WTC11 (cell line): ENCODE data around the gene CHST5. TPM values are rescaled to one million over a fixed set of nuclear protein-coding genes. Genes with fewer than 3 reads are reported as not detected.

Source experiments
- ATAC-seq: fragments of 200-7000 bp; cut with Tn5 transposase; 2 replicates; pipeline ENCODE4 v1.10.0; 2021; ENCODE audit warnings: mild to moderate bottlenecking, moderate library complexity
- Bru-seq: library from RNA; stranded (reverse); fragments of 400-500 nt; gene quantifications from one replicate; lab custom pipeline; 2021; lab: Mats Ljungman, UMichigan
- CTCF ChIA-PET: fragments of 300-600 bp; sonication (Branson Sonifier 250); formaldehyde crosslinking; loops from one replicate; lab custom pipeline; 2021; ENCODE audit warnings: antibody characterized with exemption; lab: Charles Lee
- POLR2A ChIA-PET: fragments of 350-600 bp; sonication (Branson Sonifier 250); formaldehyde crosslinking; loops from one replicate; lab custom pipeline; 2021; ENCODE audit warnings: antibody characterized with exemption; lab: Charles Lee
- DNase-seq: peaks from one replicate; pipeline ENCODE4 v3.0.0; 2021; ENCODE audit warnings: low spot score
- H3K27ac Mint-ChIP-seq: 2 replicates; pipeline ENCODE4 v1.8.0; 2021; ENCODE audit warnings: mixed read lengths
- H3K27me3 Mint-ChIP-seq: 2 replicates; pipeline ENCODE4 v1.8.0; 2021; ENCODE audit warnings: low read depth, mild to moderate bottlenecking, moderate library complexity, mixed read lengths
- H3K36me3 Mint-ChIP-seq: 2 replicates; pipeline ENCODE4 v1.8.0; 2021; ENCODE audit warnings: mixed read lengths
- H3K4me1 Mint-ChIP-seq: 2 replicates; pipeline ENCODE4 v1.8.0; 2022; ENCODE audit warnings: mixed read lengths
- H3K4me3 Mint-ChIP-seq: 2 replicates; pipeline ENCODE4 v1.8.0; 2021; ENCODE audit warnings: mild to moderate bottlenecking, moderate library complexity, mixed read lengths
- H3K9me3 Mint-ChIP-seq: 2 replicates; pipeline ENCODE4 v1.8.0; 2021; ENCODE audit warnings: mixed read lengths
- CBFB ChIP-seq: sonication (generic); formaldehyde crosslinking; IDR thresholded peaks from 2 replicates; pipeline ENCODE4 v1.8.1; 2022; ENCODE audit warnings: mild to moderate bottlenecking, low read depth, missing genetic modification reagents
- HMGA2 ChIP-seq: fragments of 250-450 bp; sonication (Bioruptor Pico); IDR thresholded peaks from 2 replicates; pipeline ENCODE4 v1.4.0; 2021; ENCODE audit warnings: mild to moderate bottlenecking, moderate library complexity
- MLX ChIP-seq: sonication (generic); formaldehyde crosslinking; IDR thresholded peaks from 2 replicates; pipeline ENCODE4 v1.8.1; 2023; ENCODE audit warnings: mild to moderate bottlenecking, missing genetic modification reagents, moderate library complexity
- NR1H2 ChIP-seq: sonication (generic); formaldehyde crosslinking; IDR thresholded peaks from 2 replicates; pipeline ENCODE4 v1.9.0; 2021; ENCODE audit warnings: mild to moderate bottlenecking, moderate library complexity, missing genetic modification reagents
- NR3C1 ChIP-seq: sonication (generic); formaldehyde crosslinking; conservative IDR thresholded peaks from 2 replicates; pipeline ENCODE4 v1.8.1; 2023; ENCODE audit warnings: low read depth, mild to moderate bottlenecking, missing genetic modification reagents
- TCF7 ChIP-seq: sonication (generic); formaldehyde crosslinking; IDR thresholded peaks from 2 replicates; pipeline ENCODE4 v1.8.0; 2022; ENCODE audit warnings: mild to moderate bottlenecking, low read depth, missing genetic modification reagents, moderate library complexity
- TEAD1 ChIP-seq: sonication (generic); formaldehyde crosslinking; IDR thresholded peaks from 2 replicates; pipeline ENCODE4 v1.8.0; 2022; ENCODE audit warnings: mild to moderate bottlenecking, missing genetic modification reagents
- USF1 ChIP-seq: sonication (generic); formaldehyde crosslinking; IDR thresholded peaks from 2 replicates; pipeline ENCODE4 v1.8.0; 2022; ENCODE audit warnings: mild to moderate bottlenecking, missing genetic modification reagents
- ZNF317 ChIP-seq: sonication (generic); formaldehyde crosslinking; IDR thresholded peaks from 2 replicates; pipeline ENCODE4 v1.8.1; 2023; ENCODE audit warnings: low read depth, mild to moderate bottlenecking, moderate library complexity, missing genetic modification reagents, borderline replicate concordance
- ZNF671 ChIP-seq: fragments of 250-450 bp; sonication (Bioruptor Pico); IDR thresholded peaks from 2 replicates; pipeline ENCODE4 v1.8.0; 2021; ENCODE audit warnings: mild to moderate bottlenecking
- long read RNA-seq, 3 experiments: library from RNA in 1 of 3; library from capped mRNA in 1 of 3; library from polyadenylated mRNA in 1 of 3; unstranded in 2 of 3; stranded (forward) in 1 of 3; transcript quantifications; one replicate each; pipeline ENCODE4 v2.0.0, GENCODE V29; 2021
- total RNA-seq: library from RNA; stranded (reverse); gene quantifications from 3 replicates; pipeline ENCODE4 v1.2.3, GENCODE V29; 2021
- TF ChIP-seq, protein P1 (sequence below): sonication (generic); formaldehyde crosslinking; IDR thresholded peaks from 2 replicates; pipeline ENCODE4 v1.8.1; 2022; ENCODE audit warnings: low read depth, missing genetic modification reagents, borderline replicate concordance
- TF ChIP-seq, protein P2 (sequence below): sonication (generic); formaldehyde crosslinking; IDR thresholded peaks from 2 replicates; pipeline ENCODE4 v1.8.0; 2022; ENCODE audit warnings: mild to moderate bottlenecking, missing genetic modification reagents
- TF ChIP-seq, protein P3 (sequence below): sonication (generic); formaldehyde crosslinking; IDR thresholded peaks from 2 replicates; pipeline ENCODE4 v1.8.1; 2023; ENCODE audit warnings: mild to moderate bottlenecking, moderate library complexity, missing genetic modification reagents
- TF ChIP-seq, protein P4 (sequence below): fragments of 200-600 bp; IDR thresholded peaks from 2 replicates; pipeline ENCODE4 v1.8.0; 2022; ENCODE audit warnings: antibody characterized with exemption
- TF ChIP-seq, protein P5 (sequence below): sonication (generic); formaldehyde crosslinking; IDR thresholded peaks from 2 replicates; pipeline ENCODE4 v1.8.1; 2022; ENCODE audit warnings: mild to moderate bottlenecking, missing genetic modification reagents, moderate library complexity, borderline replicate concordance
- TF ChIP-seq, protein P6 (sequence below): fragments of 250-450 bp; sonication (Bioruptor Pico); IDR thresholded peaks from 2 replicates; pipeline ENCODE4 v1.9.0; 2021; ENCODE audit warnings: mild to moderate bottlenecking

CHST5 gene
- total RNA-seq (0.71 to 0.89 TPM in 2 of 3 replicates, not detected in the other), Bru-seq, nascent RNA (percentile 30 among the genes with signal in this experiment)
- long read RNA-seq, experiment 1, result 0 reads
- long read RNA-seq, experiment 2, result 0 reads
- long read RNA-seq, experiment 3, result 0 reads

- H3K4me1 Mint-ChIP-seq, result no peaks in the 10 kb centered on the region
- H3K27me3 Mint-ChIP-seq, result no peaks in the 10 kb centered on the region
- H3K4me3 Mint-ChIP-seq, result no peak within 1 kb of the TSS
- DNase-seq, result no peak
- CTCF ChIA-PET, result interaction anchor here (0.9 to 4.3 kb wide), 9 partner anchors 13 to 150 kb away, joined by 3 to 34 read pairs (median 6); partner anchors contain the start of genes CHST6 and TMEM170A
- H3K9me3 Mint-ChIP-seq, result no peaks in the 10 kb centered on the region
- TF ChIP-seq ZNF671 (no peak), TCF7 (CRISPR knock-in tag) (no peak), TEAD1 (no peak), CBFB (CRISPR knock-in tag) (no peak)
- TF ChIP-seq, protein P1, sequence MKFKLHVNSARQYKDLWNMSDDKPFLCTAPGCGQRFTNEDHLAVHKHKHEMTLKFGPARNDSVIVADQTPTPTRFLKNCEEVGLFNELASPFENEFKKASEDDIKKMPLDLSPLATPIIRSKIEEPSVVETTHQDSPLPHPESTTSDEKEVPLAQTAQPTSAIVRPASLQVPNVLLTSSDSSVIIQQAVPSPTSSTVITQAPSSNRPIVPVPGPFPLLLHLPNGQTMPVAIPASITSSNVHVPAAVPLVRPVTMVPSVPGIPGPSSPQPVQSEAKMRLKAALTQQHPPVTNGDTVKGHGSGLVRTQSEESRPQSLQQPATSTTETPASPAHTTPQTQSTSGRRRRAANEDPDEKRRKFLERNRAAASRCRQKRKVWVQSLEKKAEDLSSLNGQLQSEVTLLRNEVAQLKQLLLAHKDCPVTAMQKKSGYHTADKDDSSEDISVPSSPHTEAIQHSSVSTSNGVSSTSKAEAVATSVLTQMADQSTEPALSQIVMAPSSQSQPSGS (CRISPR knock-in tag), result no peak
- POLR2A ChIA-PET, result interaction anchor here (0.8 kb wide), 1 partner anchor 20 kb away, joined by 3 read pairs; the partner anchor contains the start of gene TMEM231
- H3K36me3 Mint-ChIP-seq, result no peaks in the 10 kb centered on the region
- no peak within 1 kb of the TSS for H3K27ac Mint-ChIP-seq
- ATAC-seq, result peak; percentile 11; the same call in 1 of the 2 replicates
Observed at GRCh38 chr16:75535901-75536300, at the start of gene CHST5. TSS of gene CHST5 (minus strand) at chr16:75536108. CDS start at chr16:75530384, 5,724 bp downstream.

GRCh38 chr16:75584108-75584507 lies 48.2 kb upstream of the CHST5 start:
- POLR2A ChIA-PET, result interaction anchor here (0.5 kb wide), 1 partner anchor 67 kb away, joined by 4 read pairs; no protein-coding TSS in a partner anchor
- Mint-ChIP-seq H3K36me3 (peaks cover 4% of the 10 kb centered on the region; the same call in 1 of the 2 replicates), H3K27ac (no peak overlapping the region), H3K9me3 (no peaks in the 10 kb centered on the region), H3K4me1 (peaks cover 4% of the 10 kb centered on the region), H3K27me3 (no peaks in the 10 kb centered on the region), H3K4me3 (no peak overlapping the region)
- CTCF ChIA-PET, result no interaction called here
- no peak for TF ChIP-seq USF1
- no peak for TF ChIP-seq ZNF671
- TF ChIP-seq, protein P2, sequence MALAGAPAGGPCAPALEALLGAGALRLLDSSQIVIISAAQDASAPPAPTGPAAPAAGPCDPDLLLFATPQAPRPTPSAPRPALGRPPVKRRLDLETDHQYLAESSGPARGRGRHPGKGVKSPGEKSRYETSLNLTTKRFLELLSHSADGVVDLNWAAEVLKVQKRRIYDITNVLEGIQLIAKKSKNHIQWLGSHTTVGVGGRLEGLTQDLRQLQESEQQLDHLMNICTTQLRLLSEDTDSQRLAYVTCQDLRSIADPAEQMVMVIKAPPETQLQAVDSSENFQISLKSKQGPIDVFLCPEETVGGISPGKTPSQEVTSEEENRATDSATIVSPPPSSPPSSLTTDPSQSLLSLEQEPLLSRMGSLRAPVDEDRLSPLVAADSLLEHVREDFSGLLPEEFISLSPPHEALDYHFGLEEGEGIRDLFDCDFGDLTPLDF (CRISPR knock-in tag), result no peak
- TF ChIP-seq, protein P3, sequence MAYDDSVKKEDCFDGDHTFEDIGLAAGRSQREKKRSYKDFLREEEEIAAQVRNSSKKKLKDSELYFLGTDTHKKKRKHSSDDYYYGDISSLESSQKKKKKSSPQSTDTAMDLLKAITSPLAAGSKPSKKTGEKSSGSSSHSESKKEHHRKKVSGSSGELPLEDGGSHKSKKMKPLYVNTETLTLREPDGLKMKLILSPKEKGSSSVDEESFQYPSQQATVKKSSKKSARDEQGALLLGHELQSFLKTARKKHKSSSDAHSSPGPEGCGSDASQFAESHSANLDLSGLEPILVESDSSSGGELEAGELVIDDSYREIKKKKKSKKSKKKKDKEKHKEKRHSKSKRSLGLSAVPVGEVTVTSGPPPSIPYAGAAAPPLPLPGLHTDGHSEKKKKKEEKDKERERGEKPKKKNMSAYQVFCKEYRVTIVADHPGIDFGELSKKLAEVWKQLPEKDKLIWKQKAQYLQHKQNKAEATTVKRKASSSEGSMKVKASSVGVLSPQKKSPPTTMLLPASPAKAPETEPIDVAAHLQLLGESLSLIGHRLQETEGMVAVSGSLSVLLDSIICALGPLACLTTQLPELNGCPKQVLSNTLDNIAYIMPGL, result no peak
- TF ChIP-seq, protein P4, sequence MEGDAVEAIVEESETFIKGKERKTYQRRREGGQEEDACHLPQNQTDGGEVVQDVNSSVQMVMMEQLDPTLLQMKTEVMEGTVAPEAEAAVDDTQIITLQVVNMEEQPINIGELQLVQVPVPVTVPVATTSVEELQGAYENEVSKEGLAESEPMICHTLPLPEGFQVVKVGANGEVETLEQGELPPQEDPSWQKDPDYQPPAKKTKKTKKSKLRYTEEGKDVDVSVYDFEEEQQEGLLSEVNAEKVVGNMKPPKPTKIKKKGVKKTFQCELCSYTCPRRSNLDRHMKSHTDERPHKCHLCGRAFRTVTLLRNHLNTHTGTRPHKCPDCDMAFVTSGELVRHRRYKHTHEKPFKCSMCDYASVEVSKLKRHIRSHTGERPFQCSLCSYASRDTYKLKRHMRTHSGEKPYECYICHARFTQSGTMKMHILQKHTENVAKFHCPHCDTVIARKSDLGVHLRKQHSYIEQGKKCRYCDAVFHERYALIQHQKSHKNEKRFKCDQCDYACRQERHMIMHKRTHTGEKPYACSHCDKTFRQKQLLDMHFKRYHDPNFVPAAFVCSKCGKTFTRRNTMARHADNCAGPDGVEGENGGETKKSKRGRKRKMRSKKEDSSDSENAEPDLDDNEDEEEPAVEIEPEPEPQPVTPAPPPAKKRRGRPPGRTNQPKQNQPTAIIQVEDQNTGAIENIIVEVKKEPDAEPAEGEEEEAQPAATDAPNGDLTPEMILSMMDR, result no peak
- TF ChIP-seq NR3C1 (CRISPR knock-in tag), result no peak
- TF ChIP-seq, protein P5, sequence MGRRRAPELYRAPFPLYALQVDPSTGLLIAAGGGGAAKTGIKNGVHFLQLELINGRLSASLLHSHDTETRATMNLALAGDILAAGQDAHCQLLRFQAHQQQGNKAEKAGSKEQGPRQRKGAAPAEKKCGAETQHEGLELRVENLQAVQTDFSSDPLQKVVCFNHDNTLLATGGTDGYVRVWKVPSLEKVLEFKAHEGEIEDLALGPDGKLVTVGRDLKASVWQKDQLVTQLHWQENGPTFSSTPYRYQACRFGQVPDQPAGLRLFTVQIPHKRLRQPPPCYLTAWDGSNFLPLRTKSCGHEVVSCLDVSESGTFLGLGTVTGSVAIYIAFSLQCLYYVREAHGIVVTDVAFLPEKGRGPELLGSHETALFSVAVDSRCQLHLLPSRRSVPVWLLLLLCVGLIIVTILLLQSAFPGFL (CRISPR knock-in tag), result no peak
- no peak for TF ChIP-seq HMGA2 (CRISPR knock-in tag)
- TF ChIP-seq MLX (CRISPR knock-in tag), result no peak
- no peak for TF ChIP-seq ZNF317
- TF ChIP-seq, protein P6, sequence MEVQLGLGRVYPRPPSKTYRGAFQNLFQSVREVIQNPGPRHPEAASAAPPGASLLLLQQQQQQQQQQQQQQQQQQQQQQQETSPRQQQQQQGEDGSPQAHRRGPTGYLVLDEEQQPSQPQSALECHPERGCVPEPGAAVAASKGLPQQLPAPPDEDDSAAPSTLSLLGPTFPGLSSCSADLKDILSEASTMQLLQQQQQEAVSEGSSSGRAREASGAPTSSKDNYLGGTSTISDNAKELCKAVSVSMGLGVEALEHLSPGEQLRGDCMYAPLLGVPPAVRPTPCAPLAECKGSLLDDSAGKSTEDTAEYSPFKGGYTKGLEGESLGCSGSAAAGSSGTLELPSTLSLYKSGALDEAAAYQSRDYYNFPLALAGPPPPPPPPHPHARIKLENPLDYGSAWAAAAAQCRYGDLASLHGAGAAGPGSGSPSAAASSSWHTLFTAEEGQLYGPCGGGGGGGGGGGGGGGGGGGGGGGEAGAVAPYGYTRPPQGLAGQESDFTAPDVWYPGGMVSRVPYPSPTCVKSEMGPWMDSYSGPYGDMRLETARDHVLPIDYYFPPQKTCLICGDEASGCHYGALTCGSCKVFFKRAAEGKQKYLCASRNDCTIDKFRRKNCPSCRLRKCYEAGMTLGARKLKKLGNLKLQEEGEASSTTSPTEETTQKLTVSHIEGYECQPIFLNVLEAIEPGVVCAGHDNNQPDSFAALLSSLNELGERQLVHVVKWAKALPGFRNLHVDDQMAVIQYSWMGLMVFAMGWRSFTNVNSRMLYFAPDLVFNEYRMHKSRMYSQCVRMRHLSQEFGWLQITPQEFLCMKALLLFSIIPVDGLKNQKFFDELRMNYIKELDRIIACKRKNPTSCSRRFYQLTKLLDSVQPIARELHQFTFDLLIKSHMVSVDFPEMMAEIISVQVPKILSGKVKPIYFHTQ (CRISPR knock-in tag), result no peak
- TF ChIP-seq NR1H2 (CRISPR knock-in tag), result no peak
- DNase-seq (no peak), ATAC-seq (no peak)
